ENCODE measurements around the gene WDR62.

The WDR62 gene

GRCh38 chr19:36139473-36140303 is 85.0 kb downstream of the WDR62 start, which contains the start of gene CAPNS1:
Gene CAPNS1 (plus strand): TSS chr19:36140066. CDS start chr19:36141012, 946 bp downstream.
- peak; percentile 84 to 93 (median 87) for DNase-seq (ENCODE audit: low read depth in 3 of 3)

DNA sequence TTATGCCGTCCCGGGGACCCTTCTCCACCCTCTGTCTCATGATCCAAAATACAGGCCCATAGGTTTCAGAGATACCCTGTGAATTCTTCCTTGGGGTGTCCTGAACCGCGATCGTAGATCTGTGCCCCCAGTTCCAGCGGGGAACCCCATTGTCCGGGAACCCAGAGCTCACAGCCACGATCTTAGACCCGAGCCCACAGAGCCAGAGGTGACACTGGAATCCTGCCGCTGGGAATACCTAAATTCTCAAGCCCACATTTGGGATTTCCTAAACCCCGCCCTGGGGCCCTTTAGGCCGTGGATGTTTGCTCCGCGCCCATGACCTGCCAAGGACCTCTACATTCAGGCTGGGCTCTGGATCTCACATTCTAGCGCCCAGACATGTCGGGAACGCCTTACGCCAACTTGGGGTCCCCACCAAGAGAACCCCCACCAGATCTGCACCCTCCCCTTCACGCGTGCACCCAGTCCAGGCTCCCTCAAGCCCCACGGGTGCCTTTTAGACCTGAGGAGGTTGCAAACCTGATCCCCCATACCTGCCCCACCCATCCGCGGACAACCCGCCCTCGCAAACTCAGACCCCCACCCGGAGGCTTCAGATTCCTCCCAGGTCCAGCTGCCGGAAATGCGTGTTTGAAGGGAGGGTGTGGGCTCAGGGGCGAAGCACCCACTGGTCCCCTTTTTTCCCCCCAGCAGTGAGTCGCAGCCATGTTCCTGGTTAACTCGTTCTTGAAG is 85.8 kb downstream of the WDR62 start:
- DNase-seq (ENCODE audit: low read depth in 3 of 3), result peak in 2 of 3 experiments; percentile 27 to 38

GRCh38 chr19:36141039-36141927 is 86.6 kb downstream of the WDR62 start:
- peak; percentile 81 to 90 (median 87) for DNase-seq (ENCODE audit: low read depth in 3 of 3)

DNA sequence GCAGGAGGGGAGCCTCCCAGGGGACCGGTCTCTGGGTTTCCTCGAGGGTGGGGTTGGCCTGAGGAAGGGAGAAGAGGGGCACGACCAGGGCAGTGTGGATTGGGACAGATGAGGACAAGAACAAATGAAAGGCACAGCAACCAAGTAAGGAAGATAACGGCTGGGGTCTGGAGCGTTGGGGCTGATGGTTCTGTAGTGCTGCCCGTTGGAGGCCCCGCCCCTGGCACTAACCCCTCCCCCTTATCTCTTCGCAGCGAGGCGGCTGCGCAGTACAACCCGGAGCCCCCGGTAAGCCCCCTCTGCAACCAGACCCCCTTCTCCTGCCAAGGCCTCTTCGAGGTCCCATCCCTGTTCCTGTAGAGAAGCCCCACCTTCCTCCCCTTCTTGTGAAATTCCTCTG is 87.3 kb downstream of the WDR62 start:
- no peak for DNase-seq (ENCODE audit: low read depth in 3 of 3)

- DNase-seq (ENCODE audit: low read depth in 3 of 3), result no peak
Measured at GRCh38 chr19:36142496-36142895, 87.8 kb downstream of the WDR62 start.

DNA sequence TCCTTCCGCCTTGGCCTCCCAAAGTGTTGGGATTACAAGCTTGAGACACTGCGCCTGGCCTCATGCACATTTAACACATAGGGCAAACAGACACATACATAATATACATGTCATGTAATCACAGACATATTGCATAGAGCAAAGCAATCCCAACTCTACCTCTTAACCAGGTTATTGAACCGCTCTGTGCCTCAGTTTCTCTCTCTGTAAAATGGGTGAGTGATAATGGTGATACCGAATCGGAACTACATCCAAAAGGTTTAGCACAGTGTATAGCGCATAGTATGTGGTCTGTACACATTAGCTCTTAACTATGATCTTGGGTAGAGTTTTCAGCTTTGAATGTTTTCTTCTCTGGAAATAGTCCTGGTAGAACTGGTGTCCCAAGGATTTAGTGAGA is 89.9 kb downstream of the WDR62 start:
- DNase-seq (ENCODE audit: low read depth in 3 of 3), result no peak

DNA sequence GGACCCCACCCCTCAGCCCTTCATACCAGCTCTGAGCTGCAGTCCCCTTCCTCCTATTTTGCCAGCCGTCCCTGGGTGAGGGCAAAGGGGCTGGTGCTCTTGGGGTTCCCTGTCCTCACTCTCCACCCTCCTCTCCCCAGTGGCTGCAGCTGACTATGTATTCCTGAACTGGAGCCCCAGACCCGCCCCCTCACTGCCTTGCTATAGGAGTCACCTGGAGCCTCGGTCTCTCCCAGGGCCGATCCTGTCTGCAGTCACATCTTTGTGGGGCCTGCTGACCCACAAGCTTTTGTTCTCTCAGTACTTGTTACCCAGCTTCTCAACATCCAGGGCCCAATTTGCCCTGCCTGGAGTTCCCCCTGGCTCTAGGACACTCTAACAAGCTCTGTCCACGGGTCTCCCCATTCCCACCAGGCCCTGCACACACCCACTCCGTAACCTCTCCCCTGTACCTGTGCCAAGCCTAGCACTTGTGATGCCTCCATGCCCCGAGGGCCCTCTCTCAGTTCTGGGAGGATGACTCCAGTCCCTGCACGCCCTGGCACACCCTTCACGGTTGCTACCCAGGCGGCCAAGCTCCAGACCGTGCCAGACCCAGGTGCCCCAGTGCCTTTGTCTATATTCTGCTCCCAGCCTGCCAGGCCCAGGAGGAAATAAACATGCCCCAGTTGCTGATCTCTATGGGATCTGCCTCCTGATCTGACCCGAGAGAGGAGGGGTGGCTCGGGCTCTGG is 95.1 kb downstream of the WDR62 start:
- no peak for DNase-seq (ENCODE audit: low read depth in 3 of 3)

DNA sequence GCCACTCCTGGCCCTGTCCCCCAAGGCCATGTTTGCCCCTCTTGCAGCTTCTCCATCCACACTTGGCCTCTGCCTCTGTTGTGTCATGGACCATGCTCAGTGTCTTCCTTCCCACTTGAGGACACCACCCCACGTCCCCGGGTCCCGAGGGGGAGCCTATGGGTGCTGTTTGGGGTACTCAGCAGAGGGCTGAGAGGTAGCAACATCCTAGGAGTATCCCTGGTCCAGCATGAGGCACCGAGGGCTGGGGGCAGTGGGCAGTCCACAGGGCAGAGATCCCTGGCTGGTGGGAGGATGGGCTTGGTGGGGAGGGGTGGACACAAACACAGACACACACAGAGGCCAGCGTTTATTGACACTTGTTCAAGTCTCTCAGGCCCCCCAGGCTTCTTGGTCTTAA is 95.9 kb downstream of the WDR62 start:
- DNase-seq (ENCODE audit: low read depth in 3 of 3), result no peak

DNA sequence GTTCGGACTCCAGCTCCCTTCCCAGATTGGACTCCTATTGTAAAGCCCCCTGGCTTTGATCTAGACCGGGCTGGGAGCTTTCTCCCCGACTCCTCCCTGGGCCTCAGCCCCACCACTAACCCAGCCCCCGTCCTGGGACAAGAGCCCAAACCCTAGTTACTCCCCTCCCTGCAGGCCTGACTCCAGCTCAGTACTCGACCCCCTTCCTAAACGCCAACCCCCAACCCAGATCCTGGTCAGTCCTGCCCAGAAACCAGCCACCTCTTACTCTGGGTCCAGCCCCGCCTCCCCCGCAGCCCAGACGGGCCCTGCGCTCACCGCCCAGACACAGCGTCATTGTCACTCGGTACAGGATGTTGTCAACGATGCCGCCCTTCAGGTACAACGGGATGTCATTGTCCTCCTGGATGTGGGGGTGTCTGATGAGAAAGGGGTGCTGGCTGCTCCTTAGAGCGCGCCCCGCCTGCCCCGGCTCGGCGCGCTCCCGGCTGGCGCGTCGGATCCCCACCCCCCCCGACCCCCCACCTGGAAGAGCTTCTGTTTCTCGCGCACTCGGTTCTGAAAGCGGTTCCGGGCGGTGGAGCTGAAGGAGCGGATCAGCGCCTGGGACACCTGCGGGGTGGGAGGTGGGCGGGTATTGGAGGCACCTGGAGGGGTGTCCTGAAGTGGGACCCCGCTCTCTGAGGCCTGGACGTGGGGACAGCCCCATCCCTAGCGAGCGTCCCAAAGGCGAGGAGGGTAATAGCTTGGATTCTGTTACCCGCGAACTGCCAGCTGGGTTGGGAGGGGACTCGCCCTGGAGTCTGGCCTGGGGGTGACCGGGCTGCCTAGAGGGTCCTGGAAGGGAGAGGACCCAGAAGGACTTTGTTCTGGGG is 96.7 kb downstream of the WDR62 start:
- DNase-seq (ENCODE audit: low read depth in 3 of 3), result no peak

- DNase-seq (ENCODE audit: low read depth in 3 of 3), result no peak
Measured at GRCh38 chr19:36152019-36152351, 97.3 kb downstream of the WDR62 start.

DNA sequence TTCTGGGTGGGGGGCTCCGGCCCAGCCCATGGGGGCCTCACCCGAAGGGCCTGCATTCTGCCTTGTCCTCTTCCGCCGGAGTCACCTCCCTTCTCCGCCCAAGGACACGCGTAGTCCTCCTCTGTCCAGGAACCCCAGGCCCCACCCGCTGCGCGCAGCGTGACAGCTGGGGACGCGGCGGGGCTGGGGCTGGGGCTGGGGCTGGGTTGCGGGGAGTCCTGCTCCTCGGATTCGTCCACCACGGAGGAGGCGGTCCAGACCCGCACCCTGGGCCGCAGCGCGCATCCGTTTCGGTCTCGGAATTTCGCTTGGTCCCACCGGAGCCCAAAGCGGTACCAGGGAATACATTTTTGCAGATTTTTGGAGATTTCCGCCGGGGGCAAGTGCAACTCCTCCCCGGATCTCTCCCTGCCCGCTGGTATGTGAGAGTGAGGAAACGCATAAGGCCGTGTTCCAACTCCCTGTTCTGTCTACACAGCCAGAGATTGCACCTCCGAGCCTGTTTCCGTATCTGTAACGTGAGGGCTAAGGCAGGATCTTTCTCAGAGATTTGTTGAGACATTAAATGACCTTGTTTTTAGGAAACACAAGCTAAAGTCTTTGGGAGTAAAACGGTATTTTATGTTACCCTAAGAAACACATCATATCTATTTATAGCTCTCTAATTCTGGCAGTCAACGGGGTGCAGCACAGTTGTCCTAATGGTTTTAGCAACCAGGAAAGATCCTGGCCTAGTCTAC is 97.8 kb downstream of the WDR62 start, which contains the start of gene COX7A1:
COX7A1 (minus strand) TSS at position 96 of the 740 bp plus-strand sequence; CDS start at position 56, 40 bp downstream.
- no peak for DNase-seq (ENCODE audit: low read depth in 3 of 3)

DNA sequence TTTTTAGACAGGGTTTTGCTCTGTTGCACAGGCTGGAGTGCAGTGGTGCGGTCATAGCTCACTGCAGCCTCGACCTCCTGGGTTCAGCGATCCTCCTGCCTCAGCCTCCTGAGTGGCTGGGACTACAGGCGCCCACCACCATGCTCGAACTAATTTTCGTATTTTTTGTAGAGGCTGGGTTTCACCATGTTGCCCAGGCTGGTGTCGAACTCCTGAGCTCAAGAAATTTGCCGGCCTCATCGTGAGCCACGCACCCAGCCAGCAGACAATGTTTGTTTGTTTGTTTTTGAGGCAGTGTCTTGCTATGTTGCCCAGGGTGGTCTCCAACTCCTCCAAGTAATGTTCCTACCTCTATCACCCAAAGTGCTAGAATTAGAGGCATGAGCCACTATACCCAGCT is 98.4 kb downstream of the WDR62 start:
- DNase-seq (ENCODE audit: low read depth in 3 of 3), result no peak

Data from stimulated activated CD4-positive, alpha-beta T cell treated with anti-CD3 and anti-CD28 coated beads, TNF-alpha, amount 100 ng/mL, for 24 hours (primary cell).